ENCODE data around the gene MAGI2. TPM values are rescaled to one million over a fixed set of nuclear protein-coding genes. Genes with fewer than 3 reads are reported as not detected.

Gene MAGI2
- total RNA-seq, 1 donor from 2014 or later, result 2.5 TPM

DNA sequence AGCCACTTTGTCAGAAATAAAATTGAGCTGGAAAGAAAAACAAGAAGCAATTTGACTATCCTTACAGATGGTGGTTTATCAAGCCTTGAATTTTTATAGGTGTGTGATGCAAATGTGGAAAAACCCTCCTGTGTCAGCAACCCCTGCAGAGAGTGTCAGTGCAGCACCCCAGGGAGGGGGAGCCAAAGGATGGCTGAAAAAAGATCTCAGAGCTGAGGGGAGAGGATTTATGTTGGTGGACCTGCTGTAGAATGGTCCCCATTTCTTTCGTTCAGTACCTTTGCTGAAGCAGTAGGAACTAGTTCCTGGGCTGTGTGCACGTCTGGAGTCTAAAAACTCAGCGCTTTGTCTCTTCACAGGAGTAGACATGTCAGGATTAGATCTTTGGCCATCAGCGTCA, 1415.9 kb downstream of the MAGI2 start:
- no peak overlapping the region for H3K4me3 ChIP-seq (ENCODE audit: low read depth, low read length)
- no peaks in the 10 kb centered on the region for H3K27me3 ChIP-seq (ENCODE audit: control insufficient read depth, insufficient read depth, low read length)
- TF ChIP-seq, protein P1, sequence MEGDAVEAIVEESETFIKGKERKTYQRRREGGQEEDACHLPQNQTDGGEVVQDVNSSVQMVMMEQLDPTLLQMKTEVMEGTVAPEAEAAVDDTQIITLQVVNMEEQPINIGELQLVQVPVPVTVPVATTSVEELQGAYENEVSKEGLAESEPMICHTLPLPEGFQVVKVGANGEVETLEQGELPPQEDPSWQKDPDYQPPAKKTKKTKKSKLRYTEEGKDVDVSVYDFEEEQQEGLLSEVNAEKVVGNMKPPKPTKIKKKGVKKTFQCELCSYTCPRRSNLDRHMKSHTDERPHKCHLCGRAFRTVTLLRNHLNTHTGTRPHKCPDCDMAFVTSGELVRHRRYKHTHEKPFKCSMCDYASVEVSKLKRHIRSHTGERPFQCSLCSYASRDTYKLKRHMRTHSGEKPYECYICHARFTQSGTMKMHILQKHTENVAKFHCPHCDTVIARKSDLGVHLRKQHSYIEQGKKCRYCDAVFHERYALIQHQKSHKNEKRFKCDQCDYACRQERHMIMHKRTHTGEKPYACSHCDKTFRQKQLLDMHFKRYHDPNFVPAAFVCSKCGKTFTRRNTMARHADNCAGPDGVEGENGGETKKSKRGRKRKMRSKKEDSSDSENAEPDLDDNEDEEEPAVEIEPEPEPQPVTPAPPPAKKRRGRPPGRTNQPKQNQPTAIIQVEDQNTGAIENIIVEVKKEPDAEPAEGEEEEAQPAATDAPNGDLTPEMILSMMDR (IDR thresholded peaks at IDR 0.05; ENCODE audit: insufficient read depth, low read length, poor library complexity, severe bottlenecking), result no peak
- DNase-seq (ENCODE audit: low read depth), result no peak
- H3K36me3 ChIP-seq (ENCODE audit: control insufficient read depth, insufficient read depth, low read length), result no peaks in the 10 kb centered on the region

DNA sequence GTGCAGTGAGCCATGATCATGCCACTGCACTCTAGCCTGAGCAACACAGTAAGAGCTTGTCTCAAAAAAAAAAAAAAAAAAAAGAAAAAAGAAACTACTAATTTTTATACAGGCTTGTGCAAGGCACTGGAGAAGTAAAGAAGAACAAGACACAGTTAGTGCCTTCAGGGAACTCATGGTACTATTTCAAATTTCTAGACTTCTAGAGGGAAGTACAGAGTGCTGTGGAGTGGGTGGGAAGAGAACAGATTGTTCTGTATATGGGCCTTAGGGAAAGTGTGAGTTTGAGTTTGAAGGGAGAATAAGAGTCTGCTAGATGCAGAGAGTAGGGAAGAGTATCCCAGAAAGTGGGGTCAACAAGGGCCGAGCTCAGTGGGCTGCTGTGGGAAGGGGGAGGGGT, 1420.1 kb downstream of the MAGI2 start:
- no peak for DNase-seq (ENCODE audit: low read depth)
- Histone ChIP-seq H3K4me3 (ENCODE audit: low read depth, low read length) (no peak overlapping the region), H3K36me3 (ENCODE audit: control insufficient read depth, insufficient read depth, low read length) (no peaks in the 10 kb centered on the region), H3K27me3 (ENCODE audit: control insufficient read depth, insufficient read depth, low read length) (no peaks in the 10 kb centered on the region)
- TF ChIP-seq, protein P1 (IDR thresholded peaks at IDR 0.05; ENCODE audit: insufficient read depth, low read length, poor library complexity, severe bottlenecking), result no peak

DNA sequence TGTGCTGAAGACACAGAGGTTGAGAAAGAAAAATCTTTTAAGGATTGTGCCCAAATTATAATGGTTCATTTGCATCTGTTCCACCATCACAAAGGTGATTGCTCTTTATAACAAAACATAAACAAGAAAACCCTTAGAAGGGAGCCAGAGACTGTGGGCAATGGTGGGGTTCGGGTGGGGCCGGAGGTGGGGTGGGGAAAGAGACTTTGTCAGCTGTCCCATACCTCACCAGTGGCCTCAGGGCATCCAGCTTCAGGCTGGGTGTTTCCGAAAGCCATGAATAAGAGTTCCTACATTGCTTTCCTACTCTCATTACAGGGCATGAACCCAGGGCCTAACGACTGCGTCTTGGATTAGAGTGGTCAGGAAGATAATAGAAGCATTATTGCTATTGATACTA, 1427.0 kb downstream of the MAGI2 start:
- H3K4me3 ChIP-seq (ENCODE audit: low read depth, low read length), result no peak overlapping the region

DNA sequence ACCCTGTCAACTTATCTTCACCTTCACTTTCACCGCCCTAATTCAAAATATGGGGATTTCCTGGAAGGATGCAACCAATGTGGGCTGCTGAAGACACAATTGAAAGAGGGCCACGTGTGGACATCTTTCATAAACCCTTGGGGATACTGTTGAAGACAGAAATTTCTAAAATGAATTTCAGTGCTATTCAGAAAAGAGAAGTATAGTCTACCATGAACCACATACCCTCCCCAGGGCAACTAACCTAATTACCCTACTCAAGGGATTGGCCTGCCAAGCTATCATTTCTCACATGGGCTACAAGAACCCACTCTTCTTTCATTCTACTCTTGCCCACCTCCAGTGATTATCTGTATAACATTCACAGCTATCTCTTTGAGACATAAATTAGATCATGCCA, 1428.9 kb downstream of the MAGI2 start:
- TF ChIP-seq, protein P1 (IDR thresholded peaks at IDR 0.05; ENCODE audit: insufficient read depth, low read length, poor library complexity, severe bottlenecking), result no peak
- Histone ChIP-seq H3K36me3 (ENCODE audit: control insufficient read depth, insufficient read depth, low read length) (no peaks in the 10 kb centered on the region), H3K27me3 (ENCODE audit: control insufficient read depth, insufficient read depth, low read length) (no peaks in the 10 kb centered on the region), H3K4me3 (ENCODE audit: low read depth, low read length) (no peak overlapping the region)
- no peak for DNase-seq (ENCODE audit: low read depth)

More for the DNA sequence above, 1427.0 kb downstream of the MAGI2 start:
- DNase-seq (ENCODE audit: low read depth), result no peak
- TF ChIP-seq, protein P1 (IDR thresholded peaks at IDR 0.05; ENCODE audit: insufficient read depth, low read length, poor library complexity, severe bottlenecking), result no peak
- no peaks in the 10 kb centered on the region for H3K36me3 ChIP-seq (ENCODE audit: control insufficient read depth, insufficient read depth, low read length)
- no peaks in the 10 kb centered on the region for H3K27me3 ChIP-seq (ENCODE audit: control insufficient read depth, insufficient read depth, low read length)

DNA sequence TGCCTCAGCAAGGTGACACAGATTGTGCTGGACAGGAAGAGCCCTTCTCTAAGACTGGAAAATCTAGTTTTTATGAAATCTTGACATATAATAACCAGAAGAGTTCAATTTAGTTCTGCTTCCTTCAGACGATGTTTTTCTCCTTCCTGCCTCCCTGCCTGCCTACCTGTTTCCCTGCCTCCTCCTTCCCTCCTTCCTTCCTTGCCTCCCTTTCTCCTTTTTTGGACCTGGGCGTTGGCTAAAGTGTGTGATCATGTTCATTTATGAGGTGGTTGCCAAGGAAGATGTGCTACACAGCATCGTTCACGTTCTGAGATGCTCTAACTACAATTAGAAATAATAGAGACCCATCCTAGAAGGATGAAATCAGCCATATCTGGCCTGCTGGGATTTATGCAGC, 1430.3 kb downstream of the MAGI2 start:
- no peaks in the 10 kb centered on the region for H3K27me3 ChIP-seq (ENCODE audit: control insufficient read depth, insufficient read depth, low read length)
- TF ChIP-seq, protein P1 (IDR thresholded peaks at IDR 0.05; ENCODE audit: insufficient read depth, low read length, poor library complexity, severe bottlenecking), result no peak
- no peaks in the 10 kb centered on the region for H3K36me3 ChIP-seq (ENCODE audit: control insufficient read depth, insufficient read depth, low read length)
- no peak for DNase-seq (ENCODE audit: low read depth)
- H3K4me3 ChIP-seq (ENCODE audit: low read depth, low read length), result no peak overlapping the region

DNA sequence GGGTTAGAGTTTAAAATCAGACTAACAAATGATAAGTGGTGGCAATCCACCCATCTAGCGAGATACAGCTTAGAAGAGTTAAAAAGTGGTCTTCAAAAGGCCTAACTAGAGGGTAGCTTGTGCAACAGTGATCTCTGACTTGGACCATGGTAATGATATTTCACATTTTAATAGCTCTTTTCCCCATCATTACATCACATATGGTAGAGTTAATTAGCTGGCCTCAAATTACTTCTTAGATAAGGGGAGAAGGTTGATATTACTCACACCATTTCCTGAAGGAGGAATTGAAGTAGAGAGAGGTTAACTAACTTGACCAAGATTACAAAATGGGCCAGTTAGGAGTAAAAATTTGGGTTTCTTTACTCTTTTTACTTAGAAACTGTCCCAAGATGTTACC, 1431.3 kb downstream of the MAGI2 start:
- H3K4me3 ChIP-seq (ENCODE audit: low read depth, low read length), result no peak overlapping the region
- TF ChIP-seq, protein P1 (IDR thresholded peaks at IDR 0.05; ENCODE audit: insufficient read depth, low read length, poor library complexity, severe bottlenecking), result no peak
- DNase-seq (ENCODE audit: low read depth), result no peak

More for the DNA sequence above, 1431.3 kb downstream of the MAGI2 start:
- Histone ChIP-seq H3K36me3 (ENCODE audit: control insufficient read depth, insufficient read depth, low read length) (no peaks in the 10 kb centered on the region), H3K27me3 (ENCODE audit: control insufficient read depth, insufficient read depth, low read length) (no peaks in the 10 kb centered on the region)

Measured in kidney epithelial cell (primary cell).